Panc1 (cell line): ENCODE data around the gene RUNX1. TPM values are rescaled to one million over a fixed set of nuclear protein-coding genes. Genes with fewer than 3 reads are reported as not detected.

Source experiments
- ATAC-seq: fragments of 200-7000 bp; cut with Tn5 transposase; 2 replicates; pipeline ENCODE4 v1.9.1; 2020; ENCODE audit warnings: mild to moderate bottlenecking, moderate library complexity
- BruUV-seq: library from RNA; stranded (reverse); fragments of 400-500 nt; replicated peaks from 2 replicates; lab custom pipeline; 2021; lab: Mats Ljungman, UMichigan
- CTCF ChIA-PET: fragments of 300-600 bp; sonication (Branson Sonifier 250); formaldehyde crosslinking; loops from one replicate; lab custom pipeline; 2022; ENCODE audit warnings: antibody characterized with exemption; lab: Charles Lee
- POLR2A ChIA-PET: fragments of 300-600 bp; sonication (Branson Sonifier 250); formaldehyde crosslinking; loops from one replicate; lab custom pipeline; 2022; ENCODE audit warnings: antibody characterized with exemption; lab: Charles Lee
- DNase-seq: peaks from one replicate; pipeline ENCODE4 v3.0.0-alpha.2; 2010; ENCODE audit warnings: low read depth, low spot score
- H3K27ac ChIP-seq: 2 replicates; pipeline ENCODE4 v1.5.1; 2011; ENCODE audit warnings: mild to moderate bottlenecking, low read length, inconsistent platforms
- H3K27me3 ChIP-seq: fragments of 200-500 bp; sonication (Bioruptor generic); 2 replicates; pipeline ENCODE4 v1.6.0; 2014; ENCODE audit warnings: low read length, inconsistent platforms; ENCODE audit not compliant: control insufficient read depth, insufficient read depth
- H3K36me3 ChIP-seq: fragments of 200-500 bp; sonication (Bioruptor generic); 2 replicates; pipeline ENCODE4 v1.5.1; 2014; ENCODE audit warnings: inconsistent platforms, mild to moderate bottlenecking, low read length, moderate library complexity; ENCODE audit not compliant: control insufficient read depth, insufficient read depth
- H3K4me1 ChIP-seq: 2 replicates; pipeline ENCODE4 v1.5.1; 2011; ENCODE audit warnings: inconsistent platforms, mild to moderate bottlenecking, low read length, moderate library complexity; ENCODE audit not compliant: control insufficient read depth, insufficient read depth
- H3K4me3 ChIP-seq, 2 experiments: 2 replicates each; pipeline ENCODE4 v1.5.1; 2011 to 2012; ENCODE audit warnings: low read depth in 2 of 2, low read length in 2 of 2, mild to moderate bottlenecking in 2 of 2, inconsistent platforms in 1 of 2, moderate library complexity in 1 of 2
- H3K9me3 ChIP-seq: fragments of 200-500 bp; sonication (Bioruptor generic); 2 replicates; pipeline ENCODE4 v1.5.1; 2014; ENCODE audit warnings: low read depth, mild to moderate bottlenecking, inconsistent platforms, low read length, moderate library complexity; ENCODE audit not compliant: control insufficient read depth, insufficient read depth
- POLR2AphosphoS5 ChIP-seq: IDR thresholded peaks from 2 replicates; pipeline ENCODE4 v1.6.1; 2012; ENCODE audit warnings: mild to moderate bottlenecking, low read depth, low read length, moderate library complexity
- SIN3A ChIP-seq: IDR thresholded peaks from 2 replicates; pipeline ENCODE4 v1.6.1; 2012; ENCODE audit warnings: low read depth, mild to moderate bottlenecking, low read length, moderate library complexity, borderline replicate concordance; ENCODE audit not compliant: insufficient read depth
- TCF7L2 ChIP-seq: IDR thresholded peaks from 2 replicates; pipeline ENCODE4 v1.6.1; 2011; ENCODE audit warnings: mild to moderate bottlenecking, low read depth, low read length, inconsistent platforms
- in situ Hi-C: cut with HindIII; loops from 2 replicates; pipeline ENCODE4 v1.10.0; 2016; ENCODE audit warnings: low sequenced_read_pairs, low pct_unique_long_range_greater_than_20kb
- intact Hi-C: fragments of 100-400 bp; cut with micrococcal nuclease; formaldehyde crosslinking; loops from one replicate; pipeline ENCODE4 v1.10.0; 2022; ENCODE audit not compliant: unreplicated experiment
- total RNA-seq: library from RNA; stranded (reverse); gene quantifications from one replicate; pipeline ENCODE4 v1.2.1, GENCODE V29; 2021; ENCODE audit not compliant: unreplicated experiment
- TF ChIP-seq, protein P1 (sequence below), 2 experiments: IDR thresholded peaks; 2 replicates each; pipeline ENCODE4 v1.6.1; 2011 to 2012; ENCODE audit warnings: low read depth in 2 of 2, control low read depth in 1 of 2, low read length in 1 of 2, mild to moderate bottlenecking in 1 of 2, moderate library complexity in 1 of 2; ENCODE audit not compliant: insufficient read depth in 1 of 2
- TF ChIP-seq, protein P2 (sequence below): fragments of 450-650 bp; IDR thresholded peaks from 2 replicates; pipeline ENCODE4 v1.5.1; 2017; ENCODE audit warnings: mild to moderate bottlenecking

RUNX1 gene
- total RNA-seq, 1 experiment from 2014 or later: 22.4 TPM

DNA sequence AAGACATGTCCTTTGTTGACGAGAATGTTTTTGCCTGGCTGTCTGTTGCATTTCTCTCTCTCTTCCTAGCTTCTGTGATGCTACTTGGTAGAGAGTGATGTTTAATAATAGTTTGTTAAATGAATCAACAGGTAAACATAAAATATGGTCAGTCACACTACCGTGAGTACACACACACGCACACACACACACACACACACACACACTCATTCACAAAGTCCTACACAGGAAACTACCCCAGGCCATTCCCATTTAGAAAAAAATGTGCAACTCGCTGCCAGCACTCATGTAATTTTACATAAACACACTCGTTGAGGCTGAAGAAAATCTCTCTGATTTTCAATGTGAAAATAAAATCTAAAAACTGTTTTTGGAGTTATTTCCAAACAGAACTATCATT, 38.7 kb downstream of the RUNX1 start:
- BruUV-seq: no TSS peak
- no peaks in the 10 kb centered on the region for H3K27me3 ChIP-seq
- no peak for DNase-seq
- no peaks in the 10 kb centered on the region for H3K9me3 ChIP-seq
- intact Hi-C loops (no loop called here), in situ Hi-C loops (no loop called here)
- no peak for TF ChIP-seq SIN3A
- POLR2A ChIA-PET: no interaction called here
- no peak overlapping the region for H3K27ac ChIP-seq
- no peaks in the 10 kb centered on the region for H3K4me1 ChIP-seq
- H3K4me3 ChIP-seq: no peak overlapping the region
- ATAC-seq: no peak
- CTCF ChIA-PET: no interaction called here
- no peaks in the 10 kb centered on the region for H3K36me3 ChIP-seq

- no peak overlapping the region for H3K27ac ChIP-seq
- POLR2A ChIA-PET: no interaction called here
Observed at GRCh38 chr21:35007348-35007747, 41.8 kb downstream of the RUNX1 start.

GRCh38 chr21:35006771-35007170, 42.3 kb downstream of the RUNX1 start:
- no peaks in the 10 kb centered on the region for H3K4me1 ChIP-seq
- in situ Hi-C loops: no loop called here
- no peaks in the 10 kb centered on the region for H3K9me3 ChIP-seq
- H3K27me3 ChIP-seq: no peaks in the 10 kb centered on the region
- H3K36me3 ChIP-seq: no peaks in the 10 kb centered on the region
- ATAC-seq (no peak), DNase-seq (no peak)
- no peak for TF ChIP-seq POLR2AphosphoS5
- TF ChIP-seq, protein P1, sequence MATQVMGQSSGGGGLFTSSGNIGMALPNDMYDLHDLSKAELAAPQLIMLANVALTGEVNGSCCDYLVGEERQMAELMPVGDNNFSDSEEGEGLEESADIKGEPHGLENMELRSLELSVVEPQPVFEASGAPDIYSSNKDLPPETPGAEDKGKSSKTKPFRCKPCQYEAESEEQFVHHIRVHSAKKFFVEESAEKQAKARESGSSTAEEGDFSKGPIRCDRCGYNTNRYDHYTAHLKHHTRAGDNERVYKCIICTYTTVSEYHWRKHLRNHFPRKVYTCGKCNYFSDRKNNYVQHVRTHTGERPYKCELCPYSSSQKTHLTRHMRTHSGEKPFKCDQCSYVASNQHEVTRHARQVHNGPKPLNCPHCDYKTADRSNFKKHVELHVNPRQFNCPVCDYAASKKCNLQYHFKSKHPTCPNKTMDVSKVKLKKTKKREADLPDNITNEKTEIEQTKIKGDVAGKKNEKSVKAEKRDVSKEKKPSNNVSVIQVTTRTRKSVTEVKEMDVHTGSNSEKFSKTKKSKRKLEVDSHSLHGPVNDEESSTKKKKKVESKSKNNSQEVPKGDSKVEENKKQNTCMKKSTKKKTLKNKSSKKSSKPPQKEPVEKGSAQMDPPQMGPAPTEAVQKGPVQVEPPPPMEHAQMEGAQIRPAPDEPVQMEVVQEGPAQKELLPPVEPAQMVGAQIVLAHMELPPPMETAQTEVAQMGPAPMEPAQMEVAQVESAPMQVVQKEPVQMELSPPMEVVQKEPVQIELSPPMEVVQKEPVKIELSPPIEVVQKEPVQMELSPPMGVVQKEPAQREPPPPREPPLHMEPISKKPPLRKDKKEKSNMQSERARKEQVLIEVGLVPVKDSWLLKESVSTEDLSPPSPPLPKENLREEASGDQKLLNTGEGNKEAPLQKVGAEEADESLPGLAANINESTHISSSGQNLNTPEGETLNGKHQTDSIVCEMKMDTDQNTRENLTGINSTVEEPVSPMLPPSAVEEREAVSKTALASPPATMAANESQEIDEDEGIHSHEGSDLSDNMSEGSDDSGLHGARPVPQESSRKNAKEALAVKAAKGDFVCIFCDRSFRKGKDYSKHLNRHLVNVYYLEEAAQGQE (IDR thresholded peaks at IDR 0.05; ENCODE audit: insufficient read depth in 1 of 2, low read depth in 2 of 2, low read length in 1 of 2): no peak
- no peak for TF ChIP-seq SIN3A
- no peak for TF ChIP-seq TCF7L2
- TF ChIP-seq, protein P2, sequence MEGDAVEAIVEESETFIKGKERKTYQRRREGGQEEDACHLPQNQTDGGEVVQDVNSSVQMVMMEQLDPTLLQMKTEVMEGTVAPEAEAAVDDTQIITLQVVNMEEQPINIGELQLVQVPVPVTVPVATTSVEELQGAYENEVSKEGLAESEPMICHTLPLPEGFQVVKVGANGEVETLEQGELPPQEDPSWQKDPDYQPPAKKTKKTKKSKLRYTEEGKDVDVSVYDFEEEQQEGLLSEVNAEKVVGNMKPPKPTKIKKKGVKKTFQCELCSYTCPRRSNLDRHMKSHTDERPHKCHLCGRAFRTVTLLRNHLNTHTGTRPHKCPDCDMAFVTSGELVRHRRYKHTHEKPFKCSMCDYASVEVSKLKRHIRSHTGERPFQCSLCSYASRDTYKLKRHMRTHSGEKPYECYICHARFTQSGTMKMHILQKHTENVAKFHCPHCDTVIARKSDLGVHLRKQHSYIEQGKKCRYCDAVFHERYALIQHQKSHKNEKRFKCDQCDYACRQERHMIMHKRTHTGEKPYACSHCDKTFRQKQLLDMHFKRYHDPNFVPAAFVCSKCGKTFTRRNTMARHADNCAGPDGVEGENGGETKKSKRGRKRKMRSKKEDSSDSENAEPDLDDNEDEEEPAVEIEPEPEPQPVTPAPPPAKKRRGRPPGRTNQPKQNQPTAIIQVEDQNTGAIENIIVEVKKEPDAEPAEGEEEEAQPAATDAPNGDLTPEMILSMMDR: no peak
- H3K27ac ChIP-seq: no peak overlapping the region
- no peak overlapping the region for H3K4me3 ChIP-seq
- ChIA-PET CTCF (no interaction called here), POLR2A (no interaction called here)
- no TSS peak for BruUV-seq
- intact Hi-C loops: no loop called here

More at GRCh38 chr21:35007348-35007747, 41.8 kb downstream of the RUNX1 start:
- no peak for ATAC-seq
- Histone ChIP-seq H3K4me1 (no peaks in the 10 kb centered on the region), H3K4me3 (no peak overlapping the region), H3K27me3 (no peaks in the 10 kb centered on the region), H3K9me3 (no peaks in the 10 kb centered on the region), H3K36me3 (no peaks in the 10 kb centered on the region)
- DNase-seq: no peak
- TF ChIP-seq POLR2AphosphoS5 (no peak), SIN3A (no peak), TCF7L2 (no peak)
- TF ChIP-seq, protein P2: no peak
- TF ChIP-seq, protein P1 (IDR thresholded peaks at IDR 0.05; ENCODE audit: insufficient read depth in 1 of 2, low read depth in 2 of 2, low read length in 1 of 2): no peak
- in situ Hi-C loops: no loop called here
- intact Hi-C loops: no loop called here
- BruUV-seq: no TSS peak
- CTCF ChIA-PET: no interaction called here
